Endothelial cell of umbilical vein (primary cell): ENCODE measurements around the gene PLEKHH1.

Source experiments
- CTCF ChIP-seq, 2 donors: IDR thresholded peaks; 1 replicate in 1 of 2; 2 replicates in 1 of 2; pipeline ENCODE4 v1.5.1; 2011; ENCODE audit warnings: low read length in 2 of 2, mild to moderate bottlenecking in 2 of 2, moderate library complexity in 2 of 2, control low read depth in 1 of 2, inconsistent platforms in 1 of 2, low read depth in 1 of 2; ENCODE audit not compliant: insufficient read depth in 1 of 2; ENCODE audit errors: extremely low read depth in 1 of 2
- EZH2 ChIP-seq: IDR thresholded peaks from 2 replicates; pipeline ENCODE4 v1.6.1; 2012; ENCODE audit warnings: borderline replicate concordance, low read depth, mild to moderate bottlenecking, moderate library complexity, low read length, inconsistent platforms; ENCODE audit not compliant: severe bottlenecking
- GATA2 ChIP-seq: IDR thresholded peaks from 2 replicates; pipeline ENCODE4 v1.7.0; 2011; ENCODE audit warnings: low read depth, mild to moderate bottlenecking, moderate library complexity, mixed read lengths, low read length; ENCODE audit not compliant: insufficient read length, insufficient read depth
- MYC ChIP-seq: IDR thresholded peaks from one replicate; pipeline ENCODE4 v1.6.1; 2011; ENCODE audit warnings: mild to moderate bottlenecking, low read depth, low read length
- POLR2A ChIP-seq: IDR thresholded peaks from 2 replicates; pipeline ENCODE4 v1.6.1; 2012; ENCODE audit warnings: low read depth, mild to moderate bottlenecking, control low read depth, low read length
- POLR2AphosphoS5 ChIP-seq: IDR thresholded peaks from 2 replicates; pipeline ENCODE4 v1.6.1; 2012; ENCODE audit warnings: low read depth, mild to moderate bottlenecking, control low read depth, low read length, moderate library complexity; ENCODE audit not compliant: insufficient read depth

DNA sequence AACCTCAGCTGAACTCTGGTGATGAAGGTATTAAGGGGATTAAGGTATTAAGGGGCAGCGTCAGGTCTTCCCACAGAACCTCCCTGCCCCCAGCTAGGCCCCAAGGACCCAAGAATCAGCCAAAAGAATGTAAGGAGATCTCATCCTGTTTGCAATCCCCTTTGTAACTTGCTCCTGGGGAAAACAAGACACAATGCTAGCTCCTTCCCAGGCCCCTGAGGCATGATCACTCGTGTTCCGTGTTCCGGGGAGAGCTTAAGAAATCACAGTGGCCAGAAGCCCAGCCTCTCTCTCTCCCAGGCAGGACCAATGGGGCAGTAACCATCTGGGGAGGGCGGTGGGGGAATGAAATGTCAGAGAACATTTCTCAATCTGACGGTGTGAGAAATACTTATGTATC, 33.8 kb downstream of the PLEKHH1 start:
- no peak for TF ChIP-seq POLR2A
- no peak for TF ChIP-seq EZH2
- TF ChIP-seq CTCF (IDR thresholded peaks at IDR 0.05; ENCODE audit: extremely low read depth in 1 of 2, insufficient read depth in 1 of 2, low read depth in 1 of 2, low read length in 2 of 2): no peak
- no peak for TF ChIP-seq POLR2AphosphoS5
- no peak for TF ChIP-seq GATA2
- TF ChIP-seq MYC: no peak
